GM18861 (cell line): ENCODE results near the gene SVIP.

Experiments
- ATAC-seq: cut with Tn5 transposase; IDR thresholded peaks from one replicate; pipeline ENCODE4 v1.9.1; 2021; ENCODE audit not compliant: unreplicated experiment

SVIP gene

GRCh38 chr11:22829231-22830081, at the start of gene SVIP:
TSS of gene SVIP (minus strand) at chr11:22829801. CDS start at chr11:22829748, 53 bp downstream.
- peak; percentile 89 for ATAC-seq

DNA sequence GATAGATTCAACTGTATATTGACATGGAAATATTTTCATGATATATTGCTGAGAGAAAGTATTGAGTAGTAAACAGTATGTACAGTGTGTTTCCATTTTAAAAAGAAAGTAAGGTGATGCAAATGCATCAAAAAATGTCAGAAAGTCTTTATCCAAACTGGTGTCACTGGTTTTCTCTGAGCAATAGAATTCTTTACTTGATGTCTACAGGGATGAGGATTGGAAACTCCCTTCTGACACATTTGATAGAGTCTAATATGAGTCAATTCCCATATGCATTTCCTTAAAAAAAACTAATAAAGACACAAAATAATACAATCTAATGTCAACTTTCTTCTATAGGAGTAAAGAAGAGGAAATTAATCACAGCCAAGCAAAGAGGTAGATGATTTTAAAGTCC, 49.0 kb upstream of the SVIP start:
- ATAC-seq = no peak

- ATAC-seq = no peak
Measured at GRCh38 chr11:22878039-22878438, 48.4 kb upstream of the SVIP start.

GRCh38 chr11:22875869-22876473, 46.4 kb upstream of the SVIP start:
- peak; percentile 95 for ATAC-seq

DNA sequence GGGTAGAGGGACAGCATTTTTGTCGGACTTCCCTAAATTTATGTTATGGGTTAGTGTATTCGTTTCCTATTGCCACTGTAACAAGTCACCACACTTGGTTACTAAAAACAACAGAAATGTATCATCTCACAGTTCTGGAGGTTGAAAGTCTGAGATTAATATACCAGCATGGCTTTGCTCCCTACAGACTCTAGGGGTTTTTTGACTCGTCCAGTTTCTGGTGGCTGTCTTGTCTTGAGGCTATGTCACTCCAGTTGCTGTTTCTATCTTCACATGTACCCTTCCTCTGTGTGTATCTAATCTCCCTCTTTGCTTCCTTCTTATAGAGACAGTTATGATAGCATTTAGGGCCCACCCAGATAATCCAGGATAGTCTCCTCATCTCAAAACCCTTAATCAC, 39.7 kb upstream of the SVIP start:
- no peak for ATAC-seq

DNA sequence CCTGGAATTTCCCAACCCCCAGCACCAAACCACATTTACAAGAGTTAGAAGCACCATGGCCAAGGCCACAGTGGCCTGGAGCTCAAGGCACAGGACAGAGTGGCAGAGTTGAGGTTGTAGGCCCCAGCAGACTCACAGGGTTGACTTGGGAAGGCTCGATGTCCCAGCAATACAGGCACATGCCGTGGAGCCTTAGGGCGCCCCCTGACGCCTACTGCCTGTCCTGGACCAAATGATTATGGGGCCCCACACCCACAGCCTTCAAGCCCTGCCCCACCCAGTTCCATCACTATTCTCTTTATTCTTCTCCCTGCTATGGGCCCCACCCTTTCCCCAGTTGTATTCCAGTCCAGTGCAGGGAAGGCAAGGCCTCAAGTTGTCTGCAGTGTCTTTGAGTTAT, 30.6 kb upstream of the SVIP start, which contains the start of gene CCDC179:
Gene CCDC179 (minus strand): TSS at position 234 of the 400 bp plus-strand sequence. CDS start 53 bp downstream, at position 181.
- ATAC-seq = no peak

DNA sequence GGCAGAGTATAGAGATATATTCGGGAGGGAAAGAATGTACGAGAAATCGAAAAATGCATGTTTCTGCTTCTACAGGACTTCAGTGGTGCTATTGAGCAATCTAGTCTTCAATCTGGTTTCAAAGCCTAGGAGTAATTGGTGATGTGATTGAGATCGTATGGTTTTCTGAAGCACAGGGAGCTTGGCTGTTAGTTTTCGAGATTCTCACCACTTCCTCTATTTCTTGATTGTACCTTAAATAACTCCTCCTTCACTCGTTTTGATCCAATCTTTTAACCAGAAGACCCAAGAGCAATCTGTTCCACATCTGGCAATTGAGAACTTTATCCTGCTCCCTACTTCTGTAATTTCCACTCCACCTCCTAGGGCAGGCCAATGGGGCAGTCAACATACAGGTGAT, 30.2 kb upstream of the SVIP start:
- ATAC-seq = no peak

DNA sequence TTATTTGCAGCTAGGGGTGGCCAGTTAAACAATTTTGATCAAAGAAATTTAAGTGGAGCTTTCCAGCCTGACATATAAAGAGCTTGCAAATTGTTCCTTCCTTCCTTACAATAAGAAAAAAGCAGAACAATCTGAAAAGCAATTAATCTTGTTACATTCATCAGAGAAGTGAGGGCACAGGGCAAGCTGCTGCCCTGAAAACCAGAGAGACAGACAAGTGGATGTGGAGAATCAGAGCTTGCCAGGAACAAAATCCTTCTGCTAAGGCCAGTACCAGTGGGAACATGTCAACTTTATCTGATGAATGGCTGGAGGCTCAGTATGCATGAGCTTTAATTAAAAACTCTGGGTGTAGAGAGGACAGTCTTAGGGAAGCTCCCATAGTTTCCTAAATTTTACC, 21.9 kb upstream of the SVIP start:
- ATAC-seq = no peak

DNA sequence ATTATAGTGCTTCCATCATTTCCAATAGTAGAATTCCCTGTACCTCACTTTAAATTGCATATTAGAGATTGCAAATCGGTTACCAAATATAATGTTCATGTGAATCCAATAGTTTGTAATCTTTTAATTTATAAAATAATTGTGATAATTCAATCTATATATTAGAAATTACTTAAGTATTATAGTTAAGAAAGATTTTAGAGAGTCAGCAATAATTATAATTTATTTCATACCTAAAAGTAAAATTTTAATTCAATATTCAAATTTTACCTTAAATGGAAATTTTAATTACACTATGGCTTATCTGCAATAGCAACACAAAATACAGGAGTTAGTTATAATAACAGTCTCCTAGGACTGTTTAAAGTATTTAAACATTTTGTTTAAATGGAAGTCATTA, 17.1 kb upstream of the SVIP start:
- no peak for ATAC-seq

GRCh38 chr11:22832315-22833015, 2.9 kb upstream of the SVIP start:
- ATAC-seq = no peak

GRCh38 chr11:22830082-22830414, 447 bp upstream of the SVIP start:
- no peak for ATAC-seq

GRCh38 chr11:22828373-22828772, 1.2 kb downstream of the SVIP start:
- no peak for ATAC-seq

DNA sequence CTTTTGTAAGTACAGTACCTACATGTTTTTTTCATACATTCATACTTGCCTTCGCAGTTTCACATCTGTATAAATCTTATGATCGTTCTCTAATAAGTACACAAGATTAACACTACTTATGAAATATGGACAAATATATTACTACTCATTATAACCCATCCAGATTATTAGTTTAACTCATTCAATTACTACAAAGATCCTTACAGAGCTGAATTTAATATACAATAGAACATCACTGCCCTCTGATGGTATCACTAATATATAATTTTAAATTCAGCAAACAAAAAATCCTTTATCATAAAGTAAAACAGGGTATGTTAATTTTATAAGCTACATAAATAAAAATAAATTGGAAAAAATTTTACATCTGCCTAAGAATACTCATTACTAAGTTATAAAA, 7.4 kb downstream of the SVIP start:
- ATAC-seq = no peak

GRCh38 chr11:22809893-22810292, 19.7 kb downstream of the SVIP start:
- ATAC-seq = no peak

DNA sequence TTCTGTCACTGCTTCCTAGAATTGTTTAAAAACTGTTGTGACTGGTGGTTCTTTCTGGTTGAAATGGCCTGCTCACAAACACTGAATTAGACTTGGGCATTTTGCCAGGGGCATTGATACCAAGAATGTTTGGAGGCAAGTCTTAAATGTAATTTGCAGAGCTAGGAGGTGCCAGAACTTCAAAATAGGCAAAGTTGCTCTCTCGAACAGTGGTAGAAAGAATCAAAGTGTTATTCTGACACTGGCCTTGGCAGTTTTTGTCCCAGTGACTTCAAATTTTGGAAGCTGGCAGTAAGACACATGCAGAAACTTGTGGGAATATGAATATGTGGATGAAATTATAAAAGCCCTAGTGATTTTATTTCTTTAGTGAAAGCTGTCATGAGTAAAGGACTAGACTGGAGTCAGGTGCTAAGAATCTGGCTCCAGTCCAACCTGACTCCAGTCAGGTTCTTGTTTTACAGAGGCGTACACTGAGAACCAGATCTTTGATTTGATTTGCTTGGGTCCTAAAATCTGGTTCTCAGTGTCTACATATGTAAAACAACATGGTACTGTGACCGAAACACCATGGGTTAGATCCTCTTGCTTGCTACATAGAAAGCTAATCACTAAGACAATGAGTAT, 20.9 kb downstream of the SVIP start:
- ATAC-seq = no peak

DNA sequence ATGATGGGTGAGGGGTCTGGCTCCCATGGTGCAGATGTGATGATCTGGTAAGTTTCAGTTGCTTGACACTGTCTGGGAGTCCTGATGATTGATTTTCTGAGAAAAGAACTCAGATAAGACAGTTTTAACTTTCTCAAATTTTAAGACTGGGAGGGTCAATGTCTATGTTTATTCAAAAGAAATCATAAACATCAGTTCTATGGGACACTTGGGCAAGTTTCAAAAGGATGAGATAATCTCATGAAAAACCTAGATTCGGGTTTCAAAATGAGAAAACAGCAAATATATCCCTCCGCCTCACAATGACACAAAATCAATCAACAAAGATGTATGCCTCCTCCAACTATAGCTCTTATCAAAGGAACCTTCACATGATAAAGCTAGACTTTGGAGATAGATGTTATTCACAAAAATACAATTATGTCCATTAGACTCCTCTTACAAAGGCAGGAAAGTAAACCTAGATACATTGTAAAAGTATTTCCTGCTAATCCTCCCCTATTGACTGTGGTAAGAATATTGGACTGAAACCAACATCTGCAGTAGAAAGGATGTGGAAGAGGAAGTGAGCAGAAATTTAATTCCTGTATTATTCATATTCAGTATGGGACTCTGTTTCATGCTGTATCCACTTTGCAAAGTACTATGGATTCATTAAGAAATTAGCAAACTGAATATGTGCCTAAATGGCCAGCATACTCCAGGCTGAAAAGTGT, 21.6 kb downstream of the SVIP start:
- peak; percentile 95 for ATAC-seq

DNA sequence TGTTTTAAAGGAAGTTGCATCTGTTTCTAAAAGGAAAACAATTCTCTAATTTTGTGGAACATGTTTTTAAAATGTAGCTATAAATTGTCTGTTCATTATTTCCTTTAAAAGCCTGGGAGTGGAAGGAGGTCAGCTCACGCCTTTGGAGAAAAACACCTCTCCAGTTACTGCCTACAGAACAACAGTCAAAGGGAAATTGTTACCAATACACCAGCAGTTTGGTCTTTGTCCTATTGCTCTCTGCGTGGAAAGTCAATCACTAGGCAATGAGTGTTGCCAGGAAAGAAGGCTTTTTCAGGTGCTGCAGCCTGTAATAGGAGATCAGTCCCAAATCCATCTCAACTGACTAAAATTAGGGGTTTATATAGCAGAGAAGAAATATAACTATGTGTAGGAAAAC, 22.2 kb downstream of the SVIP start:
- ATAC-seq = no peak

GRCh38 chr11:22802861-22803260, 26.7 kb downstream of the SVIP start:
- ATAC-seq = no peak

DNA sequence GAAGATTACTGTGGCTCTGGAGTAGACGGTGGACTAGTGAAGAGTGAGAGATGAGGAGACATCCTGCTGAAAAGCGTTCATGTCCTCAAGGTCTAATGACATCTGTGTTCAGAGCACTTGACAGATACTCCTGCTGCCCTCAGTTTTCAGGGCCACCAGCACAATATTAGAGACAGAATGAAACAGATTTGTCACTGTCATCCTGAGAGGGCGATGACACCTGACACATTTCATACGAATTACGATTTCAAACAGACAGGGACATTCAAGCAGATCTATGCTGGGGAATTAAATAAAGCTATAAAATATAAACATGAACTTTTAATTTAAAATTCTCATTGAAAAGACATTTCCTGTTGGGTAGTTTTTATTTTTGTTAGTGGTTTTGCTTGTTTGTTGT, 29.1 kb downstream of the SVIP start:
- ATAC-seq = no peak

DNA sequence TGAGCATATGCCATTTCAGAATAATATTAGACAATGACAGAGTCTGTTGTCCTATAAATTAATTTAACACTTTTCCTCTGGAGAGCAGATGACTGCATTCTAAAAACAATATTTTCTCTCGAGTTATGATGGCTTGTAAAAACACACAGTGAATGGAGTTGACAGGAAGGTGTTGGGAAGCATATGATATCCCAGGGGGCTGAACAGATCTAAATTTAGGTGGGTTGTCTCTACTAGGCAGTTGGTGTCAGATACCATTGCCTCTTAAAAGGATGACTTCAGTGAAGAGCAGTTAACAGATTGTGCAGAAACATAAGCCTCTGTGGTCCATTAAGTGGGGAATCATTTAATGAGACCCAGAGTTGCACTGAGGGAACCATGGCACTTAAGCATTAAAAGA, 30.7 kb downstream of the SVIP start:
- ATAC-seq = no peak

- no peak for ATAC-seq
Measured at GRCh38 chr11:22797047-22797446, 32.6 kb downstream of the SVIP start.
